Nephron (organoid): ENCODE data around the gene SFXN2.
"Not testable (repeated sequence)": the region's sequence is repeated elsewhere in the genome, so short reads cannot be mapped to it uniquely, and the experiment has no call there.

Experiments used
- H3K27ac Mint-ChIP-seq, 3 experiments: 2 replicates each; pipeline ENCODE4 v1.8.0; 2020; ENCODE audit warnings: mixed read lengths in 3 of 3, mild to moderate bottlenecking in 2 of 3, moderate library complexity in 1 of 3
- H3K27me3 Mint-ChIP-seq: 2 replicates; pipeline ENCODE4 v1.8.0; 2021; ENCODE audit warnings: low read depth, mild to moderate bottlenecking, moderate library complexity, mixed read lengths
- H3K36me3 Mint-ChIP-seq: 2 replicates; pipeline ENCODE4 v1.8.0; 2020; ENCODE audit warnings: low read depth, mixed read lengths
- H3K4me1 Mint-ChIP-seq: 2 replicates; pipeline ENCODE4 v1.8.0; 2020; ENCODE audit warnings: mixed read lengths
- H3K4me3 Mint-ChIP-seq, 3 experiments: 2 replicates each; pipeline ENCODE4 v1.8.0; 2020; ENCODE audit warnings: mild to moderate bottlenecking in 3 of 3, mixed read lengths in 3 of 3, moderate library complexity in 2 of 3
- H3K9me3 Mint-ChIP-seq: 2 replicates; pipeline ENCODE4 v1.8.0; 2020; ENCODE audit warnings: mixed read lengths
- CTCF ChIP-seq, 3 experiments: fragments of 200-600 bp; sonication (generic); IDR thresholded peaks; one replicate each; pipeline ENCODE4 v1.5.0; 2021; ENCODE audit warnings: antibody characterized with exemption in 3 of 3; ENCODE audit not compliant: unreplicated experiment in 3 of 3

Gene SFXN2

GRCh38 chr10:102713539-102713813 is 960 bp upstream of the SFXN2 start:
- TF ChIP-seq CTCF (IDR thresholded peaks at IDR 0.05; ENCODE audit: unreplicated experiment in 3 of 3): peak in 2 of 3 experiments; percentile 52 to 56
- peak overlapping the region; percentile 93 to 99 (median 98) for H3K27ac Mint-ChIP-seq
- no peaks in the 10 kb centered on the region for H3K36me3 Mint-ChIP-seq
- peaks cover 61% of the 10 kb centered on the region for H3K4me1 Mint-ChIP-seq
- peak overlapping the region; percentile 90 to 98 (median 92) for H3K4me3 Mint-ChIP-seq
- H3K9me3 Mint-ChIP-seq: no peaks in the 10 kb centered on the region
- H3K27me3 Mint-ChIP-seq: no peaks in the 10 kb centered on the region

GRCh38 chr10:102713814-102714620 is 419 bp upstream of the SFXN2 start, which contains the start of gene ARL3:
Gene ARL3 (minus strand): TSS chr10:102714397. CDS start chr10:102714275, 122 bp downstream.
- Mint-ChIP-seq H3K27me3 (no peaks in the 10 kb centered on the region), H3K36me3 (no peaks in the 10 kb centered on the region), H3K9me3 (no peaks in the 10 kb centered on the region), H3K4me1 (peaks cover 65% of the 10 kb centered on the region), H3K4me3 (peak within 1 kb of the TSS; percentile 90 to 98 (median 92)), H3K27ac (peak within 1 kb of the TSS; percentile 93 to 99 (median 98))
- TF ChIP-seq CTCF (IDR thresholded peaks at IDR 0.05; ENCODE audit: unreplicated experiment in 3 of 3): peak in 2 of 3 experiments; percentile 6 to 51

GRCh38 chr10:102715880-102716279 is 1.4 kb downstream of the SFXN2 start:
- H3K27me3 Mint-ChIP-seq: no peaks in the 10 kb centered on the region
- TF ChIP-seq CTCF (IDR thresholded peaks at IDR 0.05; ENCODE audit: unreplicated experiment in 3 of 3): no peak
- H3K4me1 Mint-ChIP-seq: peaks cover 67% of the 10 kb centered on the region
- H3K9me3 Mint-ChIP-seq: no peaks in the 10 kb centered on the region
- H3K4me3 Mint-ChIP-seq: peak overlapping the region; percentile 82 to 92 (median 90)
- H3K27ac Mint-ChIP-seq: peak overlapping the region; percentile 81 to 99 (median 98)
- peaks cover 4% of the 10 kb centered on the region for H3K36me3 Mint-ChIP-seq

GRCh38 chr10:102716900-102717565 is 2.6 kb downstream of the SFXN2 start:
- not testable (repeated sequence) for H3K9me3 Mint-ChIP-seq, H3K36me3 Mint-ChIP-seq, H3K27me3 Mint-ChIP-seq
- Mint-ChIP-seq H3K4me3 (peak overlapping the region; percentile 79 to 92 (median 90)), H3K4me1 (peaks cover 72% of the 10 kb centered on the region), H3K27ac (peak overlapping the region; percentile 98 to 99 (median 99))

- H3K27ac Mint-ChIP-seq: peak overlapping the region; percentile 98 to 99 (median 99)
- TF ChIP-seq CTCF (IDR thresholded peaks at IDR 0.05; ENCODE audit: unreplicated experiment in 3 of 3): no peak
- H3K9me3 Mint-ChIP-seq: no peaks in the 10 kb centered on the region
- peak overlapping the region; percentile 77 to 92 (median 79) for H3K4me3 Mint-ChIP-seq
- no peaks in the 10 kb centered on the region for H3K27me3 Mint-ChIP-seq
- H3K4me1 Mint-ChIP-seq: peaks cover 63% of the 10 kb centered on the region
- H3K36me3 Mint-ChIP-seq: peaks cover 9% of the 10 kb centered on the region
Measured at GRCh38 chr10:102718220-102718619, 3.8 kb downstream of the SFXN2 start.

GRCh38 chr10:102720337-102720736 is 5.9 kb downstream of the SFXN2 start:
- Mint-ChIP-seq H3K27ac (peak overlapping the region; percentile 96 to 98 (median 97)), H3K4me3 (peak overlapping the region; percentile 24 to 72 (median 57)), H3K36me3 (peaks cover 24% of the 10 kb centered on the region), H3K9me3 (no peaks in the 10 kb centered on the region), H3K27me3 (no peaks in the 10 kb centered on the region), H3K4me1 (peaks cover 60% of the 10 kb centered on the region)
- TF ChIP-seq CTCF (IDR thresholded peaks at IDR 0.05; ENCODE audit: unreplicated experiment in 3 of 3): no peak
